ENCODE results near the gene CIPC. TPM values are rescaled to one million over a fixed set of nuclear protein-coding genes. Genes with fewer than 3 reads are reported as not detected.

CIPC gene
- total RNA-seq, 1 experiment from 2014 or later, result 31.1 TPM

DNA sequence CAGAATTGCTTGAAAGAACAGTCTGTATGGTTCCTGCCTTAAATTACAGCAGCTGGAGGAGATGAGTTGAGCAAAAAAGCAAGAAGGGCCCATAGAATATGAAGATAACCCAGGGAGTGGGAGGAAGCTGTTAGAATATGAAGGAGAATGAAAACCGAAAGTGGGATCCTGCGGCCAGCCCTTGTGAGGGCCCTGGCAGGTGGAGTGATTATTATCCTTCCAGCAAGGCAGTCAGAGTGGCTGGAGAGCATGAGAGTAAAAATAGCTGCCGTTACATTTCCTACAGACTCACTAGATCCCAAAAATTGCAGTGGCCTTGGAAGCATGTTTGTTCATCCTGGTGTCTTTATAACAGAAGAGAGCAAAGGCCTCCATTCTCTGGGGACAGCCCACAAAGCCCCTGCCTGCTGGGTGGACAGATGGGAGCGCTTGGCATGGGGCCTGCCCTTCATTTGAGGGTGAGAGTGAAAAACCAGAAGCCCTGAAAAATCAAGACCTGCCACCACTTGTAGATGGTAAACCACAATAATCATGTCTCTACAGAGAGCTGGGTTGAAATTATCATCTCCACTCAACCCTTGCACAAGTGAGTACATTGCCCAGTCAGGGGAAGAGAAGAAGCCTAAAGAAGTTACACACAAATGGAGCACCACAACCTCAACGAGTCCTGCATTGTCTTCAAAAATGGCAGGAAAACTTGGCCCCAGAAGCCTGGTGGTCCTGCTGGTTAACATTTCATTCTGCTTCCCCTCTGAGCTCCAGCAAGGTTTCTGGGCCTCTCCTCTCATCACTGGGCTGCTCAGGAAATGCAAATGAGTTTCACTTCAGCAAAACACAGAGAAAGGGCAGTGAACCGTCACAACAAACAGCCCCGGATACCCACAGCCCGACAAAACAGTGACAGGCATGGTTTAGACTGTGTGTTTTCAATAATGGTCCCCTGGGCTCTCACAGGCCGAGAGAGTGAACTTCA is 23.0 kb downstream of the CIPC start:
- no peak overlapping the region for H3K27ac ChIP-seq (ENCODE audit: low read depth, low read length, poor library complexity, severe bottlenecking)

DNA sequence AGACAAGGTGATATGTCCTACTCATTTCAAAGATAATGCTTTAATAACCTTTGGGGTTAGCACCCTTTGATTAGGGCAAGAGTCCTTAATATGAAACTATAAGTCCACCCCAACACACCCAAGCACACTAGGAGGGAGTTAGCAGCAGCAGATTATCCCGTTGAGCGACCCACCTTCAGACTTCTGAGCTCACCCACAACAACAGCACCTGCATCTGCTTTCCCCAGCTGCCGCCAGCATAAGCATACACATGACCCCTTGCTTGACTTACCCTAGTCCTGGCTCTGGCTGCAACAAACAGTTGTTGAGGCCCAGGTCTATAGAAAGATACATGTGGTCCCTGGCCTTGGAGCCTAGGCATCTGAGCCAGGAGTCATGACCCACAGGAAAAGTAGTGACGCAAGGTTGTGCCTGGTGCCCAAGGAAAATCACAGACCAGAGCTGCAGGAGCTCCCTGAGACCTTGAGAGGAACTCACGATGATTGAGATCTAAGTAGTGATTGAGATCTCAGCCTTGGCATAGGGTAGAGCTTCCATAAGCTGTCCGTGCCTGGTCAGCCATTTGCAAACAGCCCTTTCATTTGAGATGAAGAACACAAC is 24.6 kb downstream of the CIPC start:
- intact Hi-C loops (cut with micrococcal nuclease; ENCODE audit: unreplicated experiment), result no loop called here
- CTCF ChIA-PET, result interaction anchor here (0.8 kb wide), 1 partner anchor 12 kb away, joined by 3 read pairs; no protein-coding TSS in a partner anchor

More for the DNA sequence above, 23.0 kb downstream of the CIPC start:
- no peak overlapping the region for H3K4me3 ChIP-seq (ENCODE audit: low read depth, low read length, poor library complexity, severe bottlenecking)
- intact Hi-C loops (cut with micrococcal nuclease; ENCODE audit: unreplicated experiment), result no loop called here
- H3K4me1 ChIP-seq (ENCODE audit: insufficient read depth, low read length, poor library complexity, severe bottlenecking), result peaks cover 8% of the 10 kb centered on the region
- H3K36me3 ChIP-seq (ENCODE audit: insufficient read depth, low read length, poor library complexity, severe bottlenecking), result peaks cover 4% of the 10 kb centered on the region
- POLR2A ChIA-PET (ENCODE audit: low non-redundant PET), result no interaction called here
- no peak for DNase-seq (ENCODE audit: low spot score)
- no peaks in the 10 kb centered on the region for H3K27me3 ChIP-seq (replicated peaks; ENCODE audit: insufficient read depth, low read depth, low read length, poor library complexity)
- no peaks in the 10 kb centered on the region for H3K9me3 ChIP-seq (ENCODE audit: low read depth, low read length, poor library complexity, severe bottlenecking)
- CTCF ChIA-PET, result no interaction called here
- TF ChIP-seq, protein P1, sequence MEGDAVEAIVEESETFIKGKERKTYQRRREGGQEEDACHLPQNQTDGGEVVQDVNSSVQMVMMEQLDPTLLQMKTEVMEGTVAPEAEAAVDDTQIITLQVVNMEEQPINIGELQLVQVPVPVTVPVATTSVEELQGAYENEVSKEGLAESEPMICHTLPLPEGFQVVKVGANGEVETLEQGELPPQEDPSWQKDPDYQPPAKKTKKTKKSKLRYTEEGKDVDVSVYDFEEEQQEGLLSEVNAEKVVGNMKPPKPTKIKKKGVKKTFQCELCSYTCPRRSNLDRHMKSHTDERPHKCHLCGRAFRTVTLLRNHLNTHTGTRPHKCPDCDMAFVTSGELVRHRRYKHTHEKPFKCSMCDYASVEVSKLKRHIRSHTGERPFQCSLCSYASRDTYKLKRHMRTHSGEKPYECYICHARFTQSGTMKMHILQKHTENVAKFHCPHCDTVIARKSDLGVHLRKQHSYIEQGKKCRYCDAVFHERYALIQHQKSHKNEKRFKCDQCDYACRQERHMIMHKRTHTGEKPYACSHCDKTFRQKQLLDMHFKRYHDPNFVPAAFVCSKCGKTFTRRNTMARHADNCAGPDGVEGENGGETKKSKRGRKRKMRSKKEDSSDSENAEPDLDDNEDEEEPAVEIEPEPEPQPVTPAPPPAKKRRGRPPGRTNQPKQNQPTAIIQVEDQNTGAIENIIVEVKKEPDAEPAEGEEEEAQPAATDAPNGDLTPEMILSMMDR (conservative IDR thresholded peaks at IDR 0.05; ENCODE audit: low read depth, low read length), result no peak
- TF ChIP-seq EZH2 (IDR thresholded peaks at IDR 0.05; ENCODE audit: borderline replicate concordance, low read depth, low read length, poor library complexity, severe bottlenecking), result no peak
- BruUV-seq (replicated peaks), result no TSS peak

More for the DNA sequence above, 24.6 kb downstream of the CIPC start:
- no peak overlapping the region for H3K4me3 ChIP-seq (ENCODE audit: low read depth, low read length, poor library complexity, severe bottlenecking)
- TF ChIP-seq EZH2 (IDR thresholded peaks at IDR 0.05; ENCODE audit: borderline replicate concordance, low read depth, low read length, poor library complexity, severe bottlenecking), result no peak
- TF ChIP-seq, protein P1 (conservative IDR thresholded peaks at IDR 0.05; ENCODE audit: low read depth, low read length), result no peak
- BruUV-seq (replicated peaks), result no TSS peak
- no peak for DNase-seq (ENCODE audit: low spot score)
- POLR2A ChIA-PET (ENCODE audit: low non-redundant PET), result no interaction called here
- no peaks in the 10 kb centered on the region for H3K27me3 ChIP-seq (replicated peaks; ENCODE audit: insufficient read depth, low read depth, low read length, poor library complexity)
- H3K4me1 ChIP-seq (ENCODE audit: insufficient read depth, low read length, poor library complexity, severe bottlenecking), result peaks cover 8% of the 10 kb centered on the region
- no peaks in the 10 kb centered on the region for H3K9me3 ChIP-seq (ENCODE audit: low read depth, low read length, poor library complexity, severe bottlenecking)
- no peak overlapping the region for H3K27ac ChIP-seq (ENCODE audit: low read depth, low read length, poor library complexity, severe bottlenecking)
- no peaks in the 10 kb centered on the region for H3K36me3 ChIP-seq (ENCODE audit: insufficient read depth, low read length, poor library complexity, severe bottlenecking)
